NT2/D1 (cell line): Measurements from ENCODE around the gene AGT.

Experiments used
- DNase-seq: peaks from one replicate; pipeline ENCODE4 v3.0.0-alpha.2; 2011; ENCODE audit warnings: low read depth, low spot score
- H3K27me3 ChIP-seq: 2 replicates; pipeline ENCODE4 v1.6.0; 2011; ENCODE audit warnings: mild to moderate bottlenecking; ENCODE audit not compliant: insufficient read length, insufficient read depth
- H3K36me3 ChIP-seq: 2 replicates; pipeline ENCODE4 v1.6.1; 2011; ENCODE audit warnings: mild to moderate bottlenecking, low read length, mixed read lengths; ENCODE audit not compliant: insufficient read depth, insufficient read length
- H3K4me1 ChIP-seq: 2 replicates; pipeline ENCODE4 v1.5.1; 2011; ENCODE audit not compliant: insufficient read depth, insufficient read length
- H3K4me3 ChIP-seq: 2 replicates; pipeline ENCODE4 v1.5.1; 2011; ENCODE audit warnings: low read depth; ENCODE audit not compliant: insufficient read length
- H3K9ac ChIP-seq: 2 replicates; pipeline ENCODE4 v1.6.0; 2011; ENCODE audit warnings: low read depth; ENCODE audit not compliant: insufficient read length
- H3K9me3 ChIP-seq: 2 replicates; pipeline ENCODE4 v1.5.1; 2011; ENCODE audit warnings: mild to moderate bottlenecking, low read length; ENCODE audit not compliant: insufficient read depth
- SUZ12 ChIP-seq: IDR thresholded peaks from 2 replicates; pipeline ENCODE4 v1.6.1; 2011; ENCODE audit not compliant: insufficient read length, insufficient read depth; ENCODE audit errors: extremely low read depth
- YY1 ChIP-seq: IDR thresholded peaks from 2 replicates; pipeline ENCODE4 v1.6.1; 2011; ENCODE audit not compliant: insufficient read length, insufficient read depth
- ZNF274 ChIP-seq: IDR thresholded peaks from 2 replicates; pipeline ENCODE4 v1.6.1; 2011; ENCODE audit warnings: mild to moderate bottlenecking, low read depth, low read length

AGT gene

GRCh38 chr1:230713915-230714764 lies at the start of gene AGT:
TSS of gene AGT (minus strand) at chr1:230714122. CDS start at chr1:230710823, 3,299 bp downstream.
- no peaks in the 10 kb centered on the region for H3K36me3 ChIP-seq
- 0 out of 2 replicates have a peak, but pooled peaks cover 8% of the 10 kb centered on the region for H3K9me3 ChIP-seq
- no peaks in the 10 kb centered on the region for H3K27me3 ChIP-seq
- TF ChIP-seq SUZ12 (no peak), ZNF274 (no peak), YY1 (no peak)
- H3K4me1 ChIP-seq, result peaks cover 11% of the 10 kb centered on the region
- no peak for DNase-seq
- H3K4me3 ChIP-seq, result no peak within 1 kb of the TSS
- H3K9ac ChIP-seq, result no peak within 1 kb of the TSS

DNA sequence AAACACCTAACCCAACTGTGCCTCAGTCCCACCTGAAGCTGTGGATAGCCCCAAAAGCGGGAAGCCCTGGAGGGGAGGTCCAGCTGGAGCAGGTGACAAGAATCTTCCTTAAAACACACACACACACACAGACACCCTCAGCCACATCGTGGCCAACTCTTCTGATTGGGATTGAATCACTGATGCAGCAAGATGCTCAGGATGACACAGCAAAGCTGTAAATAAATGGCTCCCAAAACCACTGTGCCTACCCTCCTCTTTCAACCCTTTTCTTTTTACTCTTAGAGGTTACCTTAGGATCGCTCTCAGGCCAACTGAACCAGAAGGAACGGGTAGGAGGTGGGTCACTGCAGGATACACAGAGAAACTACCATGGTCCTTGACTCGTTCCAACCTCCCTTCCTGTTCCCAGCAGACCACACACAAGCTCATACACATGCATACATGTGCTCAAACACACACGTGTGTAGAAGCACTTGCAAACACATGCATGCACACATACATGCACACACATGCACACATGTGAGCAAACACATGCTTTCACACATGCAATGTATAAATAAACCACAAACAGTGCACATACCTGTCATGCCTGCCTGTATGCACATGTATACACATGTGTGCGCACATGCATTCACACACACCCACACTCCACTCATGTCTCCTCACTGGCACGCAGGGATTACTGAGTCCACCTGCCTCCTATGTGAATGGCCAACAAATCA lies 47.7 kb upstream of the AGT start:
- Histone ChIP-seq H3K4me1 (peaks cover 5% of the 10 kb centered on the region), H3K4me3 (no peak overlapping the region)

DNA sequence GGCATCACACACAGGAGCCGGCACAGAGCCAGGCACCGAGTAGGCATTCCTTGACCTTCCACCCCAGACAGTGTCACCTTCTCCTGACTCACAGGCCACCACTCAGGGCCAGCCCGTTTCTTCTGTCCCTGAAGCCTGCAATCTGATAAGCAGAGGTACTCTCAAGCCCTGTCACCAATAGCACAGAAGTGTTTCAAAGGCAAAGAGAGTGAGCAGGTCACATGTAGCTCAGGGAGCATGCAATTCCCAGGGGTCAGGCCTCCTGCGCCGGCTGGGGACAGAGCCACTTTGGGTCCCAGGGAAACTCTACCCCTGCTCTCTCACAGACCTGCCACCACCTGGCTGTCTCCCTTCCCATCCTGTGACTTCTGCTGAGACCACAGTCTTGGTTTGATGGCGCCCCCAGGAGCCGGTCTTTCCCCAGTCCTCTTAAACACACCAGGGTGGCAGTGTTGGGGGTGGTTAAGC lies 46.5 kb upstream of the AGT start:
- H3K4me3 ChIP-seq, result no peak overlapping the region
- peaks cover 10% of the 10 kb centered on the region; the same call in 1 of the 2 replicates for H3K9me3 ChIP-seq
- H3K4me1 ChIP-seq, result peaks cover 5% of the 10 kb centered on the region
- H3K36me3 ChIP-seq, result no peaks in the 10 kb centered on the region
- no peak for DNase-seq
- H3K9ac ChIP-seq, result no peak overlapping the region
- no peaks in the 10 kb centered on the region for H3K27me3 ChIP-seq
- TF ChIP-seq SUZ12, result no peak
- no peak for TF ChIP-seq YY1
- TF ChIP-seq ZNF274, result no peak

More for the DNA sequence above, 47.7 kb upstream of the AGT start:
- no peak for DNase-seq
- H3K36me3 ChIP-seq, result no peaks in the 10 kb centered on the region
- no peaks in the 10 kb centered on the region for H3K27me3 ChIP-seq
- TF ChIP-seq SUZ12 (no peak), YY1 (no peak), ZNF274 (no peak)
- H3K9ac ChIP-seq, result no peak overlapping the region
- H3K9me3 ChIP-seq, result peaks cover 14% of the 10 kb centered on the region; the same call in 1 of the 2 replicates

- no peak for TF ChIP-seq YY1
- no peak for TF ChIP-seq ZNF274
- TF ChIP-seq SUZ12, result no peak
- no peak for DNase-seq
- Histone ChIP-seq H3K9ac (no peak overlapping the region), H3K9me3 (peaks cover 10% of the 10 kb centered on the region; the same call in 1 of the 2 replicates), H3K4me3 (no peak overlapping the region), H3K4me1 (peaks cover 5% of the 10 kb centered on the region), H3K36me3 (no peaks in the 10 kb centered on the region), H3K27me3 (no peaks in the 10 kb centered on the region)
Observed at GRCh38 chr1:230759369-230760065, 45.6 kb upstream of the AGT start.

DNA sequence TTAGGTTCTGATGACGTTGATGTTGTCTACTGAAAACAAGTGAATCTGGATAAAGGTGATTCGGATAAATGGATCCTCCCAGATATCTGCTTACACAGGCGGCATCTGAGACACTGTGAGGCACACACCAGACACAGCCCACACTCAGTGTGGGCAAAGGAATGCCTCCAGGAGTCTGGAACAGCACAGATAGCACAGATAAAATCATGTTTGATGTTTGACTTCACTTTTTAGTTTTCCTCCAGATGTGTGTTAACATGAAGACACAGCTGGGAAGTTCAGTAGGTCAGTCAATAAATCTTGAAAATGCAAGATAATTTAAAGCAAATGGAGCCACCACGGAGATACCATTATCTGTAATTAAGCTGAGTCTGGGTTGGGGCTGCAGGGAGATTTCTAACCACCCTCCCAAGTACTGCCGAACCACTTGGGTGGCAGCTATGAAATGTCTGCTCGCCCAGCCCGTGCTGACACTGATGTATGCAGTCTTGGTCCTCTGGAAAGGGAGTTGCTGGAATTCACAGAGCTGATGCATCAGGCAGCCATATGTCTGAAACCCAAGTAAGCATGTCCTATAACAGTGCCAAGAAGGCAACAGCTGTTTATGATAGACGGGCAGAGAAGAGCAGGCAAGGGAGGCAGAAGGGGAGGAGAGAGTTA lies 44.9 kb upstream of the AGT start:
- Histone ChIP-seq H3K36me3 (no peaks in the 10 kb centered on the region), H3K9me3 (peaks cover 5% of the 10 kb centered on the region; the same call in 1 of the 2 replicates), H3K4me3 (no peak overlapping the region), H3K4me1 (peaks cover 5% of the 10 kb centered on the region), H3K9ac (no peak overlapping the region), H3K27me3 (no peaks in the 10 kb centered on the region)
- TF ChIP-seq YY1 (no peak), SUZ12 (no peak), ZNF274 (no peak)
- DNase-seq, result no peak

DNA sequence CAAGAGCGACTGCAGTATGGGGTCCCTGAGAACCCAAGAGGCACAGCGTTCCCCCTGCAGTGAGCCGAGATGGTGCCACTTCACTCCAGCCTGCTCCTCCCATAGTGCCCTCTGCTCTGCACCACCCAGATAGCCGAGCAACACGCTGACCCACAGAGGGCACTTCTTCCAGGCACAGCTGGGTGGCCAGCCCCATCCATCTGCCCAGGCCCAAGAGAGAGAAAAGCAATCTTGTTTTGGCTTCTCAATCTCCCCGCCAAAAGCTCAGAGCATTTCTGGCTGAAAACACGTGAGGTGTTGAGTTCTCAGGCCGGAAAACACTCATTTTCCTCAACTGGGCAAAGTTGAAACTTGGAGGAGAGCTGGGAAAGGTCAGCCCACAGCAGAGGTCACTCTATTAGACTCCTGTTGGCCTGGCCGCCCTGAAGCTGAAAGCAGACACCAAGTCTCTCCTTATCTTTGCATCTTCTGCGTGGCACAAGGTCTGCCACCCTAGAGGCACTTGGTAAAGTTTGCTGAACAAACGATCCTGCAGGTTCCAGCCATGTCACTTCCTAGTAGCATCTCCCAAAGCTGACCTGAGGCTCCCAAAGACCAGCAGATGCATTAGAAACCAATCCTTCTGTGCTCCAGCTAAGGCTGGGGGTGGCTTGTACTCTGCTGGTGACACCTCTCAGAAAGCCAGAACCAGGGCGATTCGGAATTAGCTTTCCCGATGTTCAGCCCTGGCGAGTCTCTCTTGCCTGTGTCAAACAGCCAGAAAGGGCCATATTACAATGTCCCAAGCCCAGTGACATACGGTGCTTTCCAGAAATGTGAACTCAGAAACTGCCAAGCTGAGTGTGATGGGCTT lies 44.2 kb upstream of the AGT start:
- Histone ChIP-seq H3K36me3 (no peaks in the 10 kb centered on the region), H3K9ac (no peak overlapping the region), H3K9me3 (no peaks in the 10 kb centered on the region), H3K27me3 (no peaks in the 10 kb centered on the region), H3K4me1 (peaks cover 9% of the 10 kb centered on the region), H3K4me3 (no peak overlapping the region)
- TF ChIP-seq SUZ12 (no peak), YY1 (no peak), ZNF274 (no peak)
- DNase-seq, result no peak
